ENCODE data around the gene DOLPP1.

DOLPP1 gene

GRCh38 chr9:129105857-129106694, 25.2 kb downstream of the DOLPP1 start:
- TF ChIP-seq CTCF (IDR thresholded peaks at IDR 0.05; ENCODE audit: low read depth, low read length, missing control alignments), result no peak
- no peak overlapping the region for H3K4me3 ChIP-seq (ENCODE audit: low read depth, low read length)
- no peak for DNase-seq (ENCODE audit: low read depth)
- in situ Hi-C loops (cut with HindIII; ENCODE audit: low sequenced_read_pairs), result no loop called here

DNA sequence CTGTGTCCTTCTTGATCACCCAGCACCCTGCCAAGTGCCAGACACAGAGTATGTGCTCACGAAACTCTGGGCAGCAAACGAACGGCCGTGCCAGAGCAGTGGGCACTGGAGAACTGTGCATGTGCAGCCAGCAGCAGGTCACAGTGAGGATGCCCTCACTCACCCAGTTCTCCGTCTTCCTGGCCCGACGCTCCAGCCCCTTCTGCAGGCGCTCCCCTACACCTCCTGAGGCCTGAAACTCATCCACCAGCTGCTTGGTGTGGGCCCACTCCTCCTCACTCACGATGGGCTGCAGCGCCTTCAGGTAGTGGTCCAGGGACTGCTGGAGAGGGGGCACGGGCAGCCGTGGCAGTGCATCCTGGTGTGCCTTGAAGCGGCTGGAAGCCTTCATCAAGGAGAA, 26.7 kb downstream of the DOLPP1 start:
- TF ChIP-seq CTCF (IDR thresholded peaks at IDR 0.05; ENCODE audit: low read depth, low read length, missing control alignments), result no peak
- H3K4me3 ChIP-seq (ENCODE audit: low read depth, low read length), result no peak overlapping the region
- in situ Hi-C loops (cut with HindIII; ENCODE audit: low sequenced_read_pairs), result no loop called here
- no peak for DNase-seq (ENCODE audit: low read depth)

GRCh38 chr9:129108083-129108804, 27.3 kb downstream of the DOLPP1 start:
- DNase-seq (ENCODE audit: low read depth), result no peak
- no peak overlapping the region for H3K4me3 ChIP-seq (ENCODE audit: low read depth, low read length)
- in situ Hi-C loops (cut with HindIII; ENCODE audit: low sequenced_read_pairs), result no loop called here
- no peak for TF ChIP-seq CTCF (IDR thresholded peaks at IDR 0.05; ENCODE audit: low read depth, low read length, missing control alignments)

GRCh38 chr9:129108805-129109536, 28.1 kb downstream of the DOLPP1 start:
- in situ Hi-C loops (cut with HindIII; ENCODE audit: low sequenced_read_pairs), result no loop called here
- H3K4me3 ChIP-seq (ENCODE audit: low read depth, low read length), result no peak overlapping the region
- DNase-seq (ENCODE audit: low read depth), result no peak
- no peak for TF ChIP-seq CTCF (IDR thresholded peaks at IDR 0.05; ENCODE audit: low read depth, low read length, missing control alignments)

DNA sequence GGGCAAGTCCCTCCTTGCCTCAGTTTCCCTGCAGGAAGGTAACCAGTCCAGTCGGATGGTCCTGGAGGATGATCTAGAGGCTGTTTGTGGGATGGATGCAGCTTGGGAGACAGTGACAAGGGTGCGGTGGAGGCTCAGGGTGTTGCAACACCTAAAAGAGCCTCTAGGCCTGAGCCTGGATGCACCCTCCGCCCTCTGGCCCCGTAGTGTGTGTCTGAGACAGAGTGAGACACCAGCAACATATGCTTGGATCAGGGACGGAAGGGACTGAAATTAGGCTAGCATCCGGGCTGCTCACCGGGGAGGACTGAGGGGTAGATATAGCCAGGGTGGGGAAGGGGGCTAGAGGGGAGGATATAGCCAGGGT, 28.6 kb downstream of the DOLPP1 start:
- no peak for TF ChIP-seq CTCF (IDR thresholded peaks at IDR 0.05; ENCODE audit: low read depth, low read length, missing control alignments)
- peak overlapping the region; percentile 86 for H3K4me3 ChIP-seq (ENCODE audit: low read depth, low read length)
- DNase-seq (ENCODE audit: low read depth), result no peak
- in situ Hi-C loops (cut with HindIII; ENCODE audit: low sequenced_read_pairs), result no loop called here

DNA sequence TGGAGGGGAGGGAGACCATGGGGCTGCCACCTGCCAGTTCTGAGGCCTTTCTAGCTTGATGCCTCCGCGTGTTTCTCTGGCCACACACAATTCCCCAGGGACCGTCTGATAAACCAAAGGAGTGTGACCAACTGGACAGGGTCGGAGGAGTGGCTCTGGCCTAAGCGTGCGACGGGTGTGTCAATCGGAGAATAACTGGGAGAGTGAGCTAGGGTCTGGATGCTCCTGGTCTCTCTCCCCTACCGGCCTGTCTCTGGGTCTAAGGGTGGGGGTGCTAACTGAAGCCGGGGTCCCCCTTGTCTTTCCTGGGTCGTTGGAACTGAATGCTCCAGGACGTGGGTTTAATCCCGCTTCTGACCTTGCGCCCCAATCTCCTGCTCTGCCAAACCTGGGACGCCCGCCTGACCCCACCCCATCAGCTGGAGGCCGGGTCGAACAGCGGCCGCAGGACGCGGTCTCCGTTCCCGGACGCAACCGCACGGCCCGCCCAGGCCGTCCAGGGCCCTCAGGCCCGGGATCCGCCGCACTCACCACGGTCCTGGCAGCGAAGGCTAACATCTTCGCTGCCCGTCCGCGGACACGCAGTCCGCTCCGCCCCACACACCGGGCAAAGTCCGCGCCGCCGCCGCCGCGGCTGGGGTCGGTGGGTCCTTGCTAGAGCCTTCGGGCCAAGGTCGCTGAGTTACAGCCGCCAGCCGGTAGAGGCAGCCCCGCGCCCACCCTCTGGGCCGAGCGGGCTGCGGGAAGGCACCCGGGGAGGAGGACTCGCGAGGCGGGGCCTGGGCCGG, 29.2 kb downstream of the DOLPP1 start:
- no peak for DNase-seq (ENCODE audit: low read depth)
- peak overlapping the region; percentile 86 for H3K4me3 ChIP-seq (ENCODE audit: low read depth, low read length)
- in situ Hi-C loops (cut with HindIII; ENCODE audit: low sequenced_read_pairs), result no loop called here
- no peak for TF ChIP-seq CTCF (IDR thresholded peaks at IDR 0.05; ENCODE audit: low read depth, low read length, missing control alignments)
